Measurements from ENCODE around the gene SERGEF.
"Not testable (repeated sequence)": the region's sequence is repeated elsewhere in the genome, so short reads cannot be mapped to it uniquely, and the experiment has no call there.

Gene SERGEF

DNA sequence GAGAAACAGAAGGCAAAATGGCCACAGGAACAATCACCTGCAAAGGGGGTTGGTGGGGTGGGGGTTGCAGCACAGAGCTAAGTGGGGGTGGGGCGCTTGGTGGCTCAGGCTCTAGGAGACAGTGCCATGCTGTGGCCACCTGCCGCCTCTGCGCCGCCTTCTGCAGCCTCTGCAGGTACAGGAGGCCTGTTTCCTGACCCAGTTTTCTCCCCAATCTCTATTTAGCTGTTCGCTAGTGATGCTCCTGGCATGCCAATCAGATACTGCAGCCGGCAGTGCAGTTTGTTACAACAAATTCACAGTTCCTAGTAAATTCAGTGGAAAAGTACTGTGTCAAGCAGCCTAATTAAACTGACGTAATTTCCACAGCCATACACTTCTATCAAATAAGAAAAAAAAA lies 106.4 kb downstream of the SERGEF start:
- peak; percentile 84 for DNase-seq (ENCODE audit: low spot score)

DNA sequence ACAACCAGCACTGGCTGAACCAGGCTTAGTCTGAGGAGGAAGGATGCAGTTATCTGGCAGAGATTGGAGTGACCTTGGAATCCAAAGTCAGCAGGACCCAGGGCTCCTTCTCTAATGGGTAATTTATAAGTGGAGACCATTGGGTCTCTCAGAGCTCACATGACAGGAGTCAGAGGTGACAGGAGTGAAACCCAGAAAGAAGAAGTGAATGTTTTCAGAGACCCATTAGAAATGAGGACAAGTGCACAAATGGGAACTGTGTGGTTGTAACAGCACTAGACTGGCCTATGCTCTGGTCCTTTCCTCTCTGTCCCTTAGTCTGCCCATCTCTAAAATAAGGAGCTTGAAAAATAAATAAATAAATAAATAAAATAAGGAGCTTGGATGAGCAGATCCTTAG lies 107.4 kb downstream of the SERGEF start:
- DNase-seq (ENCODE audit: low spot score), result no peak

DNA sequence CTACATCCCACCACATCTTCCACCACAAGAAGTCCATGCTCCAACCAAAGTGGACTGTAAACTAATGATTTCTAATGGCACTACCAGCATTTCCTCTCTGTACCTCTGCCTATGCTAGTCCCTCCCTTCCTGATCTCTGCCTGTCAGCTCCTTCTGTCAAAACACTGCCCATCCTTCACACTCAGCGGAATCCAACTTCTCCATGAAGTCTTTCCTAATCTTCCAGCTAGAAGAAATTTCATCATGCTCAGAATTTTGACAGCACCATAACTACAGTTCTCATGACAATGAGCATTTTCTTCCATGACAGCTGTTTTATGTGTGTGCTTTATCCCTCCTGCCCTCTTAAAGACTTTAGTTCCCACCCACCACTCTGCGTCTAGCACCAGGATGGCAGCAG lies 111.4 kb downstream of the SERGEF start:
- DNase-seq (ENCODE audit: low spot score), result no peak

DNA sequence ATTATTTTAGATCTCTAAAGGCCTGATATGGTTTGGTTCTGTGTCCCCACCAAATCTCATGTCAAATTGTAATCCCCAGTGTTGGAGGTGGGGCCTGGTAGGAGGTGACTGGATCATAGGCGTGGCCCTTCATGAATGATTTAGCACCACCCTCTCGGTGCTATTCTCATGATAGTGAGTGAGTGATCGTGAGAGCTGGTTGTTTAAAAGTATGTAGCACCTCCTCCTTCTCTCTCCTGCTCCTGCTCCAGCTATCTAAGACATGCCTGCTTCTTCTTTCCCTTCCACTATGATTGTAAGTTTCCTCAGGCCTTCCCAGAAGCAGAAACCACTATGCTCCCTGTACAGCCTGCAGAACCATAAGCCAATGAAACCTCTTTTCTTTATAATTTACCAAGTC lies 114.1 kb downstream of the SERGEF start:
- no peak for DNase-seq (ENCODE audit: low spot score)

DNA sequence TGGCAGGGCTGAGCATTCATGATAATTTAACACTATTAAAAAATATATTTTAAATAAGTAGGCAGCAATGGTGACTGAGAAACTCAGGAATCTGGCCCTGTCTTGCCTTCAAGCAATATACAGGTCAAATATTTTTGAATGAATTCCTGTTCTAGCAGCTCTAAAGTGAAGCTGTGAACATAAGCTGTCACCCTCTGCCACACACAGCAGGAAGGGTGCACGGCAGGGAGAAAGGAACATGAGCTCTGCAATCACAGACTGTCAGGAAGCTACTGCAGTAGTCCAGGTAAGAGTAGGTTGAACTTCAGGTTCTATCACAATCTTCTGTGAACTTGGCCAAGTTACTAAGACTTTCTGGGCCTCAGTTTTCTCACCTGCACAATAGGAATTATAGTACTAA lies 114.8 kb downstream of the SERGEF start:
- DNase-seq (ENCODE audit: low spot score), result no peak

DNA sequence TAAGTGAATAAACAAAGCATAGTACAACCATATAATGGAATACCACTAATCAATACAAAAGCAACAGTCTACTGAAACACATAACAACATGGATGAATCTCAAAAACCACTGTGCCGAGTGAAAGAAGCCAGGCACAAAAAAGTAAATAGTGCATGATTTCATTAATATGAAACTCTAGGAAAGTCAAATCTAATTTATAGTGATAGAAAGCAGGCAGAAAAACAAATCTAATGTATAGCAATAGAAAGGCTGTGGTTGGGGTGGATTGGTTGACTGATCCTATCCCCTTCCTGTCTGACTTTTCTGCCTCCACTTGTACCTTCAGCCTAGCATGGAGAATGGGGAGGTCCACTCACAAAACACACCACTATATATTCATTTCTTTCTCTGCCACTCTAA lies 115.4 kb downstream of the SERGEF start:
- DNase-seq (ENCODE audit: low spot score), result no peak

DNA sequence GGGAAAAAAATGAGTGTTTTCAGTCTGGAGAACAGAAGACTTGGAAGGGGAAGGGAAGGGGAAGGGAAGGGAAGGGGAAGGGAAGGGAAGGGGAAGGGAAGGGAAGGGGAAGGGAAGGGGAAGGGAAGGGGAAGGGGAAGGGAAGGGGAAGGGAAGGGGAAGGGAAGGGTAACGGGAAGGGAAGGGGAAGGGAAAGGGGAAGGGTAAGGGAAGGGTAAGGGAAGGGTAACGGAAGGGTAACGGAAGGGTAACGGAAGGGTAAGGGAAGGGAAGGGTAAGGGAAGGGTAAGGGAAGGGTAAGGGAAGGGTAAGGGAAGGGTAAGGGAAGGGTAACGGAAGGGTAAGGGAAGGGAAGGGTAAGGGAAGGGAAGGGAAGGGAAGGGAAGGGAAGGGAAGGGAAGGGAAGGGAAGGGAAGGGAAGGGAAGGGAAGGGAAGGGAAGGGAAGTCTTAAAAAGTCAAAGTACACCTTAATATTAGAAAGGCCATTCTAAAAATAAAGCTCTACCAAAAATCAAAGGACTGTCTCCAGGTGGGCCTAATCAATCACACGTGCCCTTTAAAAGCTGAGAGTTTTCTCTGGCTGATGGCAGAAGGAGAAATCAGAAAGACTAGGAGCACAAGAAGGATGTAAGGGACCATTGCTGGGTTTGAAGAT lies 116.2 kb downstream of the SERGEF start:
- DNase-seq (ENCODE audit: low spot score), result not testable (repeated sequence)

DNA sequence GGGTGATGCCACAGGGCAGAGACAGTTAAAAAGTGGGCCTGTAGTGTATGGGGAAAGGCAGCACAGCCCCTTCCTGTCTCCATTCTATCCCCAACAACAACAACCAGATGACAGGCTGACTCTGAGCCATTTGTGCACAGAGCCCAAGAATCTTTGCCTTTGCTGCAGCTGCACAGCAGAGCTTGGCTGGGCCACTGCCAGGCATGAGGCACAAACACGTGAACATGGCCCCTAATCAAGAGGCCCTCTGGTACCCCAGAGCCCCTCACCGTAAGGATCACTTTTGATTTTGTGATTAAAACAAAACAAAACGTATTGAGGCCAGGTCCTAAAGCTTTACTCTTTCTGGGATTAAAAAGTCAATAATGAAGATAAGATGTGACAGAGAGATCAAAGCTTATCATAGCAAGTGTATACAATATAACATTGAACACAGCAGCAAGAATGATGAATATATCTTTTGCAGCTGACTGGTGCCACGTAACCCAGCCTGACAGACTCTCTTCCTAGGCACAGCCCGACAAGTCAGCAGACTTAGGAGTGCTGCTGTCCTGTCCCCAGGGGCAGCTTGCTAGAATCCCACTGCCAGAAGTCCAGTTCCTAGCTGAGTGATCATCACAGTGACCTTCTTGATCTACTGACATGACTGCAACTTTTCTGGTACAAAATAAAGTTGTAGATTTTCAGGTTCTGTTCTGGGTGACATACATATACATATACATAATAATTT lies 117.8 kb downstream of the SERGEF start:
- no peak for DNase-seq (ENCODE audit: low spot score)

DNA sequence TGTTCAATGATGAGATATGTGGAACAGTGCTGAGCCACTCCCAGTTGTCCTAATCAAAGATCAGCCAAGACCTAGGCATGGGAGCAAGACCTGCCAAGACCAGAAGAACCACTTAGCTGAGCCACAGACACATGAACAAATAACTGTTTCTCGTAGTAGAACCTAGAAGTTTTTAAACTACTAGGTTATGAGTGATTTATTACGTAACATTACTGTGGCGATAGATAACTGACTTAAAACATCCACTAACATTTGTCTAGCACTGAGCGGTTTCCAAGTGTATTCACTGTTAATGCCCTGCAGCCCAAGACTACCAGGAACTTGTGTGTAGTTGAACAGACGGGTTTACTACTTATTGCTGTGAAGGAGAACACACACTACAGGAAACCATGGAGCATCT lies 120.4 kb downstream of the SERGEF start:
- DNase-seq (ENCODE audit: low spot score), result no peak

DNA sequence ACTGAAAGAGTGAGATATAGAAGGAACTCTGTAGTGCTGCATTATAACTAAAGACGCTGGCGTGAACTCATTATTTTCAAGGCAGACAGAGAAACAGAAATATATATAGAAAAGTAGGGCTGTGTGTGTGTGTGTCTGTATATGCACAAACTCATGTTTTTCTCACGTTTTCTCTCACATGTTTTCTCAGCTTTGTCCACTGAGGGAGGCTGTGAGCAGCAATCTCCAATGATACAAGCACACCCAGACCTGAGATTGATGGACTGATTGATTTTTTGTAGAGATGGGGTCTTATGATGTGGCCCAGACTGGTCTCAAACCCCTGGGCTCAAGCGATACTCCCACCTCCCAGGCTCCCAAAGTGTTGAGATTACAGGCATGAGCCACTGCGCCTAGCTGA lies 122.5 kb downstream of the SERGEF start:
- DNase-seq (ENCODE audit: low spot score), result no peak

DNA sequence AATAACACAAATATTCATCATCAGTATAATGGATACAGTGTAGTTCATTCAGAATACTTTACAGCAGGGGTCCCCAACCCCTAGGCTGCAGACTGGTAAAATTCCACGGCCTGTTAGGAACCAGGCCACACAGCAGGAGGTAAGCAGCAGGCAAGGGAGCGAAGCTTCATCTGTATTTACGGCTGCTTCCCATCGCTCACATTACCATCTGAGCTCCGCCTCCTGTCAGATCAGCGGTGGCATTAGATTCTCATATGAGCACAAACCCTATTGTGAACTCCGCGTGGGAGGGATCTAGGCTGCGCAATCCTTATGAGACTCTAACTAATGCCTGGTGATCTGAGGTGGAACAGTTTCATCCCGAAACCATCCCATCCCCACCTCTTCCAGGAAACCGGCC lies 125.1 kb downstream of the SERGEF start:
- peak; percentile 30 for DNase-seq (ENCODE audit: low spot score)

DNA sequence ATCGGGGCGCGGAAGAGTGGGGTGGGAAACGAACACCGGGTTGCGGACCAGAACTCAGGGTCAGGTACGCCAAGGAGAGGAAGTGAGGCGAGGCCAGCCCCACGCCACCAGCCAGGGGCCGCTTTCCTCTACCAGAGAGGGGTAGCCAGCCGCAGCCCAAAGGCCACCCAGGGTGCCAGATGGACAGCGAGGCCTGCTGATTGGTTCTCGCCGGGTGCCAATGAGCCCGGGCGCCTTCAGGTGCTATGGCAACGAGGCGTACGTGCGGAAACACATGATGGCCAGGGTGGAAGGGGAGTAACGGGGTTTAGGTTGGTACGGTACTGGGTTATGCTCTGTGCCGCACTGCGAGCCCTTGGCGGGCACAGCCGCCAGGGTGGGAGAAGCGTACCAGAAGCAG lies 128.9 kb downstream of the SERGEF start:
- DNase-seq (ENCODE audit: low spot score), result no peak

DNA sequence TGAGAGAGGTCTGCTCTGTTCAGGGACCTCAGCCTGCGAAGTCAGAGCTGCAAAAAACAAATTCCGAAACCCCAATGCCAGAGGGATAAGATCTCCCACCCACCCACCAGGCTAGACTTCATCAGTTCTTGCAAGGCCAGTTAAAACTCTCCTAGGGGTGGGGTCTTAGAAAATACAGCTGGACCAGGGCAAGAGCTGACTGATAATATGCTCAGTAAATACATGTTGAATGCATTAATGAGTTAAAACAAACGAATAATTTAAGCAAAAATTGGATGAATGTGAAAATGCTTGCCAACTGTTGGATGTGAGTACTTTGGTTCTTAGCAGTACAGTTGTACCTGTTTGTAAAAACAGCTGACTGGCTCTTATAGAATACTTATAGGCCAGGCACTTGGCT lies 129.8 kb downstream of the SERGEF start:
- no peak for DNase-seq (ENCODE audit: low spot score)

DNA sequence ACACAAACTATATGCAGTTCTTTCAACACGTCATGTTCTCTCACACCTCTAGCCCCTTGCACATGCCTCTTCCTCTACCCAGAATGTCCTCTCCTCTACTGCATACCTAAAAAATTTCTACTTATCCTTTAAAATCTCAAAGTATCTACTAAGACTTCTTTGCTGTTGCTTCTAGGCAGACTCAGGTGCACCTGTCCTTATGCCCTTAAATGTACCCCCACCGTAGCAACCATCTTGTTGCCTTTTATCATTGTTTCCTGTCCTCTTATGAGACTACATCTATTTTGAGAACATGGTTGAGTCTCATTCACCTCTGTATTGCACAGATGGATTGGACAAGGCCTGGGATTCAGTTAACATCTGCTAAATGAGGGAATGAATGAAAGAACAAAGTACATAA lies 134.1 kb downstream of the SERGEF start:
- DNase-seq (ENCODE audit: low spot score), result no peak

DNA sequence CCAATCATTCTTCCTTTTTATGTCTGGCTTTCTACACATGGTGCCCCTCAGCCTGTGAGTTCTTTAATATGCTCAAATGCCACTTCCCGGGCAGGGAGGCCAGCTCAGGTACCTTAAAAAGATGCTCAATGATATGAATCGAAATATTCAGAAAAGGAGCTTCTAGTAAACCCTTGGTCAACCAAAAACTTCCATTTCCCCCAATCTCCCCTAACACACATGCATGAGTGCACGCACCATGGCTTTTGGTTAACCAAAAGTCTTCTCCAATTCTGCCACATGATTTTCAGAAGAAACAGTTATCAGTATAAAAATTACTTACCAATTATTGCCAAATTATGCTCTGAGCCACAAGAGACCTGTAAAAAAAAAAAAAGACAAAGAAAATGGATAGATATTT lies 135.0 kb downstream of the SERGEF start:
- no peak for DNase-seq (ENCODE audit: low spot score)

DNA sequence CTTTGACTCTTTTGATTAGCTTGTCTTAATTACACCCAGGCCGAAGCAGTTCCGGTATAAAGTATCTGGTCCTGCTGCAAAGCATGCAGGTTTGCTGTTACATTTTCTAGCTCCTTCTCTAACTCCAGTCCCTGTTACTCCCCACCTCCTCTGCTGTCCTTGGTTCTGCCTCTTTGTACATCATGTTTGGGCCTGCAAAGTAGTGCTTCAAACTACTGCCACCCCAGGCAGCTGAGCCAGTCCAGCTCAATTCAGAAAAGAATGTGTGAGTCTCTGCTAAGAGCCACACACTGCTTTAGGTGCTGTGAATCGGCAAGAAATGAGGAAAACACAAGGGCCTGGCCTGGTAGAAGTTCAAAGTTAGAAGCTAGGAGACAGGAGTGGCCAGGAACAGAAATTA lies 136.0 kb downstream of the SERGEF start:
- DNase-seq (ENCODE audit: low spot score), result peak; percentile 15

DNA sequence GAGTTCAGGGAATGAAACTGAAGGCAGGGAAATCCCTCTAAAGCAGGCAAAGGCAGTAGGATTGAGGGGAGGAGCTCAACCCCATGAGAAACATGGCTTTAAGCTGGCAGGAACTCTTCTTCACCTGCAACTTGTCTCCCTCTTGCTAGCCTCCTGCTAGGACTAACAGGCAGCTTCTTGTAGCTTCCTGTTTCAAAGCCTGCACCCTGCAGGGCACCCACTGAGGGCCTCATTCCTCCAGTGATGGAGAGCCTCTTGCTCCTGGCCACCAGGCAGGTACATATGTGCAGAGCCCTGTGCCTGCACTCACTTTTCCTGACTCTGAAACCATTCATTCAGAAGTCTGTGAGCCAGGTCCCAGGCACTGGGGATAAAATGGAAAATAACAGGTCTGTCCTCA lies 137.0 kb downstream of the SERGEF start:
- no peak for DNase-seq (ENCODE audit: low spot score)

DNA sequence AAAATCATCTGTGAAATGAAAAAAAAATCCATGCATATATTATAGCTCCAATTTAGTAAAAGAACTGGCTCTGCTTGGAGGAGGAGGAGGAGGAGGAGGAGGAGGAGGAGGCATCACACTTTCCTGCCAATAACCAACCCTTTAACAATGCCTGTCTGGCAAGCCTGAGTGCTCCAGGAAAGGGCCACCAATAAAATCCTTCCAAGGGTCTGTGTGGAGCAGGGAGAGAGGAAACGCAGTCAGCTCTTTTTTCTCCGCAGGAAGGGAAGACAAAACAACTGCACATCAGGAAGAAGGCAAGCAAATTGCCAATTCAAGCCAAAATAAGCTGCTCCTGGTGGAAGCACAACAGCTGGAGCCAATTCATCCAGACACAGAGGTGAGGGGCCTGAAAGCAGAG lies 139.3 kb downstream of the SERGEF start:
- no peak for DNase-seq (ENCODE audit: low spot score)

DNA sequence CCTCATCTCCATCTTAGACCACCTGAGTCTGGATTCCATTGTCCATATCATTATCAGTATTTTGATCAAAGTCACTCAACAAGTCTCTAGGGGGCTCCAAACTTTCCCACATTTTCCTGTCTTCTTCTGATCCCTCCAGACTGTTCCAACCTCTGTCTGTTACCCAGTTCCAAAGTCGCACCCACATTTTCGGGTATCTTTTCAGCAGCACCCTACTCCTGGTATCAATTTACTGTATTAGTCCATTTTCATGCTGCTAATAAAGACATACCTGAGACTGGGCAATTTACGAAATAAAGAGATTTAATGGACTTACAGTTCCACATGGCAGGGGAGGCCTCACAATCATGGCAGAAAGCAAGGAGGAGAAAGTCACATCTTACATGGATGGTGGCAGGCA lies 144.4 kb downstream of the SERGEF start:
- DNase-seq (ENCODE audit: low spot score), result not testable (repeated sequence)

DNA sequence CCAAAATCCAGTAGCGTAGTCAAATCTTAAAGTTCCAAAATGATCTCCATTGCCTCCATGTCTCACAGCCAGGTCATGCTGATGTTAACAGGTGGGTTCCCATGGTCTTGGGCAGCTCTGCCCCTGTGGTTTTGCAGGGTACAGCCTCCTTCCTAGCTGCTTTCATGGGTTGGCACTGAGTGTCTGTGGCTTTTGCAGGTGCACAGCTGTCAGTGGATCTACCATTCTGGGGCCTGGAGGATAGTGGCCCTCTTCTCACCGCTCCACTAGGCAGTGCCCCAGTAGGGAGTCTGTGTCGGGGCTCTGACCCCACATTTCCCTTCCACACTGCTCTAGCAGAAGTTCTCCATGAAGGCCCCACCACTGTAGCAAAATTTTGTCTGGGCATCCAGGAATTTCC lies 145.5 kb downstream of the SERGEF start:
- DNase-seq (ENCODE audit: low spot score), result no peak

DNA sequence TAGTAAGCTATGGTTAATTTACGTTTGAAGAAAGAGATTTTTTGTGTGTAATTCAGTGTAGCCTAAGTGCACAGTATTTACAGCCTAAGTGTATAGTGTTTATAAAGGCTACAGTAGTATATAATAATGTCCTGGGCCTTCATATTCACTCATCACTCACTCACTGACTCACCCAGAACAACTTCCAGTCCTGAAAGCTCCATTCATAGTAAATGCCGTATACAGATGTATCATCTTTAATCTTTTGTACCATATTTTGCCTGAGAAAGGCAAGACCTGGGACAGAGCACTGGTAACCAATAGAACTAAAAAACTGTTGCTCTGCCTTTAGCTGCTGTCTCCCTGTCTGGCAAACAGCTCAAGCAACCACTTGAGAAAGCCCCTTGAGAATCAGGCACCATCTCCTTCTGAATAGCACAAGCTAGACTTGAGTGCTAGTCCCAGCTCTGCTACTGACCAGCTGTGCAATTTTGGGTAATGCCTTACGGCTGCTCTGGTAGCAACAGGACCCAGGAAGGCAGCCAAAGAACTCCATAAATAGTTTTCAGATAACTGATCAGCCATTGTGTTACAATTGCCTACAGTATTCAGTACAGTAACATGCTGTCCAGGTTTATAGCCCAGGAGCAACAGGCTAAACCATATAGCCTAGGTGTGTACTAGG lies 146.9 kb downstream of the SERGEF start:
- no peak for DNase-seq (ENCODE audit: low spot score)

DNA sequence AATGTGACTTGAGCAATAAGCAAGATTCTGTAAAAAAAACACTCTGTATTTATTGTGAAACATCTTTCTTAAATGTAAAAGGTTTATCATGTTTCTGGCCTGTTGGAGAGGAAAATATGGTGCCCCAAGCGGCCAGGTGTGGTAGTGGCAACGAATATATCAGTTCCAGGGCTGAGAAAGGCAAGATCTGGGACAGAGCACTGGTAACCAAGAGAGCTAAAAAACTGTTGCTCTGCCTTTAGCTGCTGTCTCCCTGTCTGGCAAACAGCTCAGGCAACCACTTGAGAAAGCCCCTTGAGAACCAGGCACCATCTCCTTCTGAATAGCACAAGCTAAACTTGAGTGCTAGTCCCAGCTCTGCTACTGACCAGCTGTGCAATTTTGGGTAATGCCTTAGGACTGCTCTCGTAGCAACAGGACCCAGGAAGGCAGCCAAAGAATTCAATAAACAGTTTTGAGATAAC lies 148.3 kb downstream of the SERGEF start:
- peak; percentile 58 for DNase-seq (ENCODE audit: low spot score)

DNA sequence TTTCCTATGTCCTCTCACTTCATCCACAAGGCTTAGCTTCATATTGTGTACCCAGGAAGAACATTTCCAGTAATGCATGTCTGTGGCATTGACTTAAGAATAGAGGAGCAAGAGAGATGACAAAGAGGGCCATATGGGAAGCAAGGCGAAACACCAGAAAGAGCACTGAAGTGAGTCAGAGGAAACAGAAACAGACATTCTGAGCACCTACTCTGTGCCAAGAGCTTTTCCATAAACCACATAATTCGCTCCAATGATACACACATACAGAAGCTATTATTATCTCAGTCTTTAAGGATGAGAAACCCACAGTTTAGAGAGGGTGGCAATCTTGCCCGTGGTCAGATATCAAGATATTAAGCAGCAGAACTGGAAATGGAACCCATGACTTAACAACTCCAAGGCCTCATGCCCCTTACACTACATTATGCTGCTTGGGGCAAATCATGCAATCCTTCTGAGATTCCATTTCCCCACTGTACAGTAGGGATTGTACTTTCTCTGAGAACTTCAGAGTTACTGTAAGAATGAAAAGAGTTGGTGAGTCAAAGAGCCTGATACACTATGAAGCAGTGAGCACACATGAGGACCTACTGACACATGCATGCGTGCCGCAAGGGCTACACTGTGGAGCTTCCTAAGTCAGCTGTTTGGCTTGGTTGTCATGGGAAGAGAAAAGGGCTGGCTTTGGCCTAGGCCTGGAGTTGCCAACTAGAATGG lies 151.7 kb downstream of the SERGEF start:
- DNase-seq (ENCODE audit: low spot score), result no peak

Data from iPS-NIHi11 (cell line).